ENCODE measurements around the gene SRSF12. TPM values are rescaled to one million over a fixed set of nuclear protein-coding genes. Genes with fewer than 3 reads are reported as not detected.

Gene SRSF12
- total and polyA plus RNA-seq, 4 donors: 0.49 to 4.0 (median 0.67) TPM

DNA sequence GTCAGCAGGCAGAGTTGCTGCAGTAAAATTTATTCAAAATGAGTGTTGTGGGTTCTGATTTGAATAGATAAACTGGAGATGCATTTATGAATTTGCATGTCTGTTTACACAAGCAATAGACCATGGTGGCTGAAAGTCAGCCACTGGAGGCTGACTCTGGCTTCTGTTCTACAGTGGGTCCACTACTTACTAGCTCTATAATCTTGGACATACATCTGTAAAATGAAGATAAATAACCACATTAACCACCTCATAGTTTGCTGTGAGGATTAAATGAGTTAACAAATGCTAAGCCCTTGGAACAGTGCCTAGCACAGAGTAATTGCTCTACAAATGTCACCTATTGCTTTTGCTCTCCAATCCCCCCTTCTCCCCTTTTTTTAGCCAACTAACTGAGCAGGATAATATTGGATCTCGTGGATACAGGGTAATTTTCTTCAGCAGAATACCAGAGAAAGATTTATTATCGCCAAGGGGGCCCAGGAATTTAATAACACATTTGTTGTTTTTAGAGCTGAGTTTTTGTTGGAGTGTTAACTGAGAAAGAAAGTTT lies 26.6 kb upstream of the SRSF12 start:
- Histone ChIP-seq H3K36me3 (ENCODE audit: control insufficient read depth in 4 of 4, insufficient read depth in 4 of 4, low read length in 4 of 4) (peaks cover 0 to 2% (median under 1%) of the 10 kb centered on the region in 4 donors), H3K4me3 (no peak overlapping the region), H3K9ac (ENCODE audit: insufficient read depth in 1 of 2, low read length in 2 of 2) (no peak overlapping the region), H3K4me1 (ENCODE audit: control insufficient read depth in 5 of 5, insufficient read depth in 5 of 5, low read length in 5 of 5) (peaks cover 0 to 14% (median 2%) of the 10 kb centered on the region in 5 donors), H3K27ac (ENCODE audit: low read depth in 1 of 2, low read length in 1 of 2) (no peak overlapping the region), H3K27me3 (ENCODE audit: control insufficient read depth in 3 of 3, insufficient read depth in 3 of 3, low read length in 2 of 3) (no peaks in the 10 kb centered on the region), H3K9me3 (ENCODE audit: control insufficient read depth in 4 of 4, insufficient read depth in 3 of 4, low read length in 3 of 4) (no peaks in the 10 kb centered on the region)
- 82 to 88% methylated on average over 2 of the region's 2 CpGs for WGBS, 2 donors
- DNase-seq: no peak
- TF ChIP-seq, protein P1, sequence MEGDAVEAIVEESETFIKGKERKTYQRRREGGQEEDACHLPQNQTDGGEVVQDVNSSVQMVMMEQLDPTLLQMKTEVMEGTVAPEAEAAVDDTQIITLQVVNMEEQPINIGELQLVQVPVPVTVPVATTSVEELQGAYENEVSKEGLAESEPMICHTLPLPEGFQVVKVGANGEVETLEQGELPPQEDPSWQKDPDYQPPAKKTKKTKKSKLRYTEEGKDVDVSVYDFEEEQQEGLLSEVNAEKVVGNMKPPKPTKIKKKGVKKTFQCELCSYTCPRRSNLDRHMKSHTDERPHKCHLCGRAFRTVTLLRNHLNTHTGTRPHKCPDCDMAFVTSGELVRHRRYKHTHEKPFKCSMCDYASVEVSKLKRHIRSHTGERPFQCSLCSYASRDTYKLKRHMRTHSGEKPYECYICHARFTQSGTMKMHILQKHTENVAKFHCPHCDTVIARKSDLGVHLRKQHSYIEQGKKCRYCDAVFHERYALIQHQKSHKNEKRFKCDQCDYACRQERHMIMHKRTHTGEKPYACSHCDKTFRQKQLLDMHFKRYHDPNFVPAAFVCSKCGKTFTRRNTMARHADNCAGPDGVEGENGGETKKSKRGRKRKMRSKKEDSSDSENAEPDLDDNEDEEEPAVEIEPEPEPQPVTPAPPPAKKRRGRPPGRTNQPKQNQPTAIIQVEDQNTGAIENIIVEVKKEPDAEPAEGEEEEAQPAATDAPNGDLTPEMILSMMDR (IDR thresholded peaks at IDR 0.05; ENCODE audit: control extremely low read depth, extremely low read depth): no peak
- ATAC-seq (ENCODE audit: insufficient read depth, low FRiP score): no peak

GRCh38 chr6:89140347-89141156 lies 22.7 kb upstream of the SRSF12 start:
- 71 to 84% methylated on average over 7 of the region's 7 CpGs for WGBS, 2 donors
- H3K9ac ChIP-seq (ENCODE audit: insufficient read depth in 1 of 2, low read length in 2 of 2): no peak overlapping the region
- DNase-seq (no peak), ATAC-seq (ENCODE audit: insufficient read depth, low FRiP score) (no peak)
- H3K27ac ChIP-seq (ENCODE audit: low read depth in 1 of 2, low read length in 1 of 2): no peak overlapping the region
- no peaks in the 10 kb centered on the region for H3K27me3 ChIP-seq (ENCODE audit: control insufficient read depth in 3 of 3, insufficient read depth in 3 of 3, low read length in 2 of 3)
- H3K4me1 ChIP-seq (ENCODE audit: control insufficient read depth in 5 of 5, insufficient read depth in 5 of 5, low read length in 5 of 5): peaks cover 0 to 11% (median 0%) of the 10 kb centered on the region in 5 donors
- no peaks in the 10 kb centered on the region for H3K9me3 ChIP-seq (ENCODE audit: control insufficient read depth in 4 of 4, insufficient read depth in 3 of 4, low read length in 3 of 4)
- peaks cover 0 to 2% (median 0%) of the 10 kb centered on the region in 4 donors for H3K36me3 ChIP-seq (ENCODE audit: control insufficient read depth in 4 of 4, insufficient read depth in 4 of 4, low read length in 4 of 4)
- TF ChIP-seq, protein P1 (IDR thresholded peaks at IDR 0.05; ENCODE audit: control extremely low read depth, extremely low read depth): no peak
- H3K4me3 ChIP-seq: no peak overlapping the region

GRCh38 chr6:89139509-89140346 lies 21.9 kb upstream of the SRSF12 start:
- no peak overlapping the region for H3K4me3 ChIP-seq
- TF ChIP-seq, protein P1 (IDR thresholded peaks at IDR 0.05; ENCODE audit: control extremely low read depth, extremely low read depth): no peak

More at GRCh38 chr6:89139509-89140346, 21.9 kb upstream of the SRSF12 start:
- no peak for DNase-seq
- Histone ChIP-seq H3K9ac (ENCODE audit: insufficient read depth in 1 of 2, low read length in 2 of 2) (no peak overlapping the region), H3K36me3 (ENCODE audit: control insufficient read depth in 4 of 4, insufficient read depth in 4 of 4, low read length in 4 of 4) (peaks cover 0 to 2% (median 0%) of the 10 kb centered on the region in 4 donors), H3K27me3 (ENCODE audit: control insufficient read depth in 3 of 3, insufficient read depth in 3 of 3, low read length in 2 of 3) (no peaks in the 10 kb centered on the region), H3K4me1 (ENCODE audit: control insufficient read depth in 5 of 5, insufficient read depth in 5 of 5, low read length in 5 of 5) (peaks cover 0 to 6% (median 0%) of the 10 kb centered on the region in 5 donors), H3K27ac (ENCODE audit: low read depth in 1 of 2, low read length in 1 of 2) (no peak overlapping the region), H3K9me3 (ENCODE audit: control insufficient read depth in 4 of 4, insufficient read depth in 3 of 4, low read length in 3 of 4) (no peaks in the 10 kb centered on the region)
- 82 to 88% methylated on average over 5 of the region's 5 CpGs for WGBS, 2 donors
- ATAC-seq (ENCODE audit: insufficient read depth, low FRiP score): no peak

Measured in lung (tissue), 12 donors.